Uterus (tissue), 4 donors: ENCODE results near the gene ANO4. TPM values are rescaled to one million over a fixed set of nuclear protein-coding genes. Genes with fewer than 3 reads are reported as not detected.

ENCODE experiments used
- DNase-seq, 2 donors: peaks; one replicate each; pipeline ENCODE4 v3.0.0-alpha.2; 2019 to 2020
- H3K27ac ChIP-seq, 2 donors: fragments of 200-600 bp; sonication (generic); 1 replicate in 1 of 2; 2 replicates in 1 of 2; pipeline ENCODE4 v1.5.1; 2016 to 2018
- H3K27me3 ChIP-seq, 2 donors: fragments of 200-600 bp; sonication (generic); one replicate each; pipeline ENCODE4 v1.5.1; 2018 to 2019; ENCODE audit warnings: control low read depth in 1 of 2
- H3K36me3 ChIP-seq, 2 donors: fragments of 200-600 bp; sonication (generic); one replicate each; pipeline ENCODE4 v1.5.1; 2019; ENCODE audit warnings: control low read depth in 1 of 2
- H3K4me1 ChIP-seq, 2 donors: fragments of 200-600 bp; sonication (generic); one replicate each; pipeline ENCODE4 v1.5.1; 2018 to 2019; ENCODE audit warnings: control low read depth in 1 of 2
- H3K4me3 ChIP-seq, 2 donors: fragments of 200-600 bp; sonication (generic); 1 replicate in 1 of 2; 2 replicates in 1 of 2; pipeline ENCODE4 v1.5.1; 2018 to 2019; ENCODE audit warnings: mild to moderate bottlenecking in 1 of 2
- H3K9me3 ChIP-seq, 2 donors: fragments of 200-600 bp; sonication (generic); one replicate each; pipeline ENCODE4 v1.5.1; 2019; ENCODE audit warnings: control low read depth in 1 of 2
- POLR2A ChIP-seq, 2 donors: fragments of 450-650 bp; IDR thresholded peaks; one replicate each; pipeline ENCODE4 v1.6.1; 2016; ENCODE audit warnings: antibody characterized with exemption in 2 of 2, mild to moderate bottlenecking in 1 of 2, moderate library complexity in 1 of 2
- intact Hi-C: fragments of 100-400 bp; cut with DNase I; formaldehyde crosslinking; loops from one replicate; pipeline ENCODE4 v1.15.1; 2023; ENCODE audit warnings: low total_unique reads
- total RNA-seq, 4 donors: library from RNA; depleted of rRNA in 3 of 4; stranded (reverse); fragments of >200 nt in 3 of 4; gene quantifications; one replicate each; pipeline versions ENCODE4 v1.1.0 to v1.2.4, GENCODE V29; 2014 to 2023
- TF ChIP-seq, protein P1 (sequence below), 4 experiments: fragments of 200-600 bp in 2 of 4; fragments of 450-650 bp in 2 of 4; sonication (generic) in 2 of 4; IDR thresholded peaks; one replicate each; pipeline ENCODE4 v1.5.1; 2016 to 2019; ENCODE audit warnings: antibody characterized with exemption in 4 of 4, mild to moderate bottlenecking in 2 of 4, moderate library complexity in 1 of 4
- donor health status: DM: yes; HTN: yes; CAD: no.

Gene ANO4
- total RNA-seq, 4 donors from 2014 or later, result under 0.01 to 18.5 (median 1.4) TPM; not detected in 1

DNA sequence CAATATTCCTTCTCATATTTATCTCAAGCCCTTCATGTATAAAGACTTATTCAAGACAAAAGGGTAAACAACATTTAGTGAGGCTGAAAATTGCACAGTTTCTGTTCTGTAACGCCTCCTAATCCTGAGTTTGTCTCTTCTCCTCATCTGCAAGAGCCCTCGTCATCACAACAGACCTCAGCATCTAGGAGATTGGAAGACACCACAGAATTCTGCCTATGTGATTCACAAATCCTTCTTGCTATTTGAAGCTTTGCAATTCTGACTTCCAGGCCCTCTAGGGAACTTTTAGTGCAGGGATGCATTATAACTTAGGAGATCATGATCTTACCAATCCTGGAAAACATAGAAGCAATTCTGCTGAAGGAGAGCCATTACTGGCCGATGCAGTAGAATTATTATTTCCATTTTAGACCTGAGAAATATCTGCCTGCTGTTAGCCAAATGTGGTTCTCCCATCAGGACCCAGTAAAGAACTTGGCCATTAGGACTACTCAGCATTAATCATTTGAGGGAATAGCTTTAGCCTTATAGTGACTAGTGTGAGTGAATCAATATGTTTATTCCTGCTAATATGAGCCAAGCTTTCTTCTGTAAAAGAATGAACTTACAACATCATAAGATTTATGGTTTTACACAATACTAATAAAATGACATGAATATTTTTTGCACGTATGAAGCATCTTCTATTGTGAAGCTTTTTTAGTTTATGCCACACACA, 119.5 kb downstream of the ANO4 start:
- Histone ChIP-seq H3K27ac (no peak overlapping the region), H3K9me3 (no peaks in the 10 kb centered on the region), H3K4me1 (no peaks in the 10 kb centered on the region), H3K4me3 (no peak overlapping the region), H3K36me3 (no peaks in the 10 kb centered on the region), H3K27me3 (no peaks in the 10 kb centered on the region)
- no peak for DNase-seq
- intact Hi-C loops, result no loop called here
- TF ChIP-seq, protein P1, sequence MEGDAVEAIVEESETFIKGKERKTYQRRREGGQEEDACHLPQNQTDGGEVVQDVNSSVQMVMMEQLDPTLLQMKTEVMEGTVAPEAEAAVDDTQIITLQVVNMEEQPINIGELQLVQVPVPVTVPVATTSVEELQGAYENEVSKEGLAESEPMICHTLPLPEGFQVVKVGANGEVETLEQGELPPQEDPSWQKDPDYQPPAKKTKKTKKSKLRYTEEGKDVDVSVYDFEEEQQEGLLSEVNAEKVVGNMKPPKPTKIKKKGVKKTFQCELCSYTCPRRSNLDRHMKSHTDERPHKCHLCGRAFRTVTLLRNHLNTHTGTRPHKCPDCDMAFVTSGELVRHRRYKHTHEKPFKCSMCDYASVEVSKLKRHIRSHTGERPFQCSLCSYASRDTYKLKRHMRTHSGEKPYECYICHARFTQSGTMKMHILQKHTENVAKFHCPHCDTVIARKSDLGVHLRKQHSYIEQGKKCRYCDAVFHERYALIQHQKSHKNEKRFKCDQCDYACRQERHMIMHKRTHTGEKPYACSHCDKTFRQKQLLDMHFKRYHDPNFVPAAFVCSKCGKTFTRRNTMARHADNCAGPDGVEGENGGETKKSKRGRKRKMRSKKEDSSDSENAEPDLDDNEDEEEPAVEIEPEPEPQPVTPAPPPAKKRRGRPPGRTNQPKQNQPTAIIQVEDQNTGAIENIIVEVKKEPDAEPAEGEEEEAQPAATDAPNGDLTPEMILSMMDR (IDR thresholded peaks at IDR 0.05), result no peak
- TF ChIP-seq POLR2A (IDR thresholded peaks at IDR 0.05), result no peak

DNA sequence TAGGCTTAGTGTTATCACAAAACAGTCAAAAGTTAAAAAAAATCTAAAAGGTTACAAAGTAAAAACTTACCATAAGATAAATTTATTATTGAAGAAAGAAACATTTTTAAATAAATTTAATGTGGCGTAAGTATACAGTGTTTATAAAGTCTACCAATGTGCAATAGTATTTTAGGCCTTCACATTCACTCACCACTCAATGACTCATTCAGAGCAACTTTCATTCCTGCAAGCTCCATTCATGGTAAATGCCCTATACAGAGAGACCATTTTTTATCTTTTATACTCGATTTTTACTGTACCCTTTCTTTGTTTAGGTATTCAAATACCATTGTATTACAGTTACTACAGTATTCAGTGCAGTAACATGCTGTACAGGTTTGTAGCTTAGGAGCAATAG, 124.5 kb downstream of the ANO4 start:
- TF ChIP-seq, protein P1 (IDR thresholded peaks at IDR 0.05), result no peak
- TF ChIP-seq POLR2A (IDR thresholded peaks at IDR 0.05), result no peak
- H3K4me1 ChIP-seq, result no peaks in the 10 kb centered on the region
- DNase-seq, result no peak
- H3K36me3 ChIP-seq, result no peaks in the 10 kb centered on the region
- no peak overlapping the region for H3K27ac ChIP-seq
- H3K9me3 ChIP-seq, result no peaks in the 10 kb centered on the region
- no peaks in the 10 kb centered on the region for H3K27me3 ChIP-seq
- intact Hi-C loops, result no loop called here
- no peak overlapping the region for H3K4me3 ChIP-seq

DNA sequence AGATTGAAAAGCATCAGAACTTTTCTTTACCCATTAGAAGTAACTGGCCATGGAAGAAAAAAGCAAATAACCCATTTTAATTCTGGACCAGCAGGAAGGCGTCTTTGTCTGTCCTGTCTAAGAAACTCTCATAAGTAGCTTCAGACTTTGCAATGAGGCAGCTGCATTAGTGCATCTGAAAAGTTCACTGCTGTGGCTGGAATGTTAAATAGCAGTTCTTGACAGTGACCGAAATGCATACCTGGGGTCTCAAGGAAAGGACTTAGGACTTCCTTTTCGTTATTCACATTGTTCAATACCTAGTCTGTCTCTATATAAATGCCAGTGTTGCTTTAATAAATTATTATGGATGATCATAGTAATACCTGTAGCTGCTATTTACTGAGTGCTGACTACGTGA, 125.9 kb downstream of the ANO4 start:
- intact Hi-C loops, result no loop called here

DNA sequence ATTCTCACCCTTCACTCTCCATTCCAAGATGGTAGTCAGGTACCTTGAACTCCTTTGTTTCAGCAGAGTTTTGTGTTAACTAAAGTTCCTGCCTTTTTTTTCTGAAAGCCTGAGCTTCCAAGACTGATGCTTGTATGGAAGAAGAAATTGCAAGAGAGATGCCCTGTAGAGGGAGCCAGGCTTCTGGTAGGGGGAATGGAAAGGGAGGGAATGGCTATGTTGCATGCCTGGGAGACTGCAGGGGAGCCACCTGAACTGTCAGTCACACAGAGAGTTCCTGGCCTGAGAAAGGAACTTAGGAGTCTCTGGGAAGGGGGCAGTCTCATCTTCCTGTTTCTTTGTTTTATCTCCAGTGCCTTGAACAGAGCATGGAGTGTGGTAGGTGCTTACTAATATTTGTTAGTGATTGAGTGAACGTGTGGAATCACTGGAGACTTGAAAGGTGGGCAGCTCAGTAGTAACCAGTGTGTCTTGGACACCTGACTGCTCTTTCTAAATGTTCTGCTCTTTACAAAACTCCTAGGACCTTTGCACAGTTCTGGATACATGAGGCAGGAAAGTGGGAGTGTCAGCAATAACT, 132.2 kb downstream of the ANO4 start:
- Histone ChIP-seq H3K27me3 (no peaks in the 10 kb centered on the region), H3K4me3 (no peak overlapping the region), H3K27ac (no peak overlapping the region), H3K9me3 (no peaks in the 10 kb centered on the region), H3K36me3 (no peaks in the 10 kb centered on the region), H3K4me1 (no peaks in the 10 kb centered on the region)
- intact Hi-C loops, result no loop called here
- TF ChIP-seq POLR2A (IDR thresholded peaks at IDR 0.05), result no peak
- DNase-seq, result no peak

More for the DNA sequence above, 125.9 kb downstream of the ANO4 start:
- H3K36me3 ChIP-seq, result no peaks in the 10 kb centered on the region
- H3K4me3 ChIP-seq, result no peak overlapping the region
- DNase-seq, result no peak
- TF ChIP-seq, protein P1 (IDR thresholded peaks at IDR 0.05), result no peak
- TF ChIP-seq POLR2A (IDR thresholded peaks at IDR 0.05), result no peak
- no peaks in the 10 kb centered on the region for H3K4me1 ChIP-seq
- no peaks in the 10 kb centered on the region for H3K9me3 ChIP-seq
- H3K27me3 ChIP-seq, result no peaks in the 10 kb centered on the region
- no peak overlapping the region for H3K27ac ChIP-seq

DNA sequence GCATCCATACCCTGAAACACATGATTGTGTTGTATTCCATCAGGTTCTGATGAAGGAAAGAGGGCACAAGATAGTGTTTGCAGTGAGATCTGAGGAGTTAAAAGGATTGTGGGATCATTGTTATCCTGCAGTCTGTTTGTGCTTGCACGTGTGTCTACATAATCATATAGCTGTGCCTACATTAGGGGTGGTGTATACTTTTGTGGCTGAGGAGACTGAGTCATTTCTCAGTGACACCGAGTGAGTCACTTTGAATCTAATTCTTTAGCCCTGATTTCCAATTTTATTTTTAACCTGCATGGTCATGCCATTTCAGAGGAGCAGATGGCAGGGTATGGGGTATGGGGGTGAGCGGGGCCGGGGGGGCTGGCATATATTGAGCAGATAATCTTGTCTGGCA, 133.2 kb downstream of the ANO4 start:
- TF ChIP-seq, protein P1 (IDR thresholded peaks at IDR 0.05), result no peak
- TF ChIP-seq POLR2A (IDR thresholded peaks at IDR 0.05), result no peak
- Histone ChIP-seq H3K4me1 (no peaks in the 10 kb centered on the region), H3K27ac (no peak overlapping the region), H3K4me3 (no peak overlapping the region), H3K9me3 (no peaks in the 10 kb centered on the region), H3K27me3 (no peaks in the 10 kb centered on the region), H3K36me3 (no peaks in the 10 kb centered on the region)
- intact Hi-C loops, result no loop called here
- no peak for DNase-seq
